ENCODE results near the gene MRM2.

Gene MRM2

DNA sequence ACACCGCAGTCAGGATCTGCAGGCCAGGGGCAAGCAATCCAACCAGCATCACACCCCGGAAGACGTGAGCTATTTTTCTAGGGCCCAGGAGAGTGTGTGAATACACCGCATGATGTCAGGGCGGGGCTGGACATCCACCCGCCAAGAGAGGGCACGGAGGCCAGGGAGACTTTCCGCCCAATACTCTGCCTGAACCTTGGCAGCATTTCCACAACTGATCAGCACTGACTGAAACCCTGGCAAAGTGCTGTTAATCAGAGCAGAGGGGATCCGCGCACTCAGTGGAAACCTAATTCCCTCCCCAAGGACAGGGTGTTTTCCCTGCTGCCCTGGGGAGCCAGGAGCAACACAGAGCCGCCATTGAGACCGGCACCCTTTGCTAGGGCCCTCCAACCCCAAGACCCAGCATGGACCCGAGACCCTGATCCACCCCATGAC lies 17.5 kb downstream of the MRM2 start:
- ChIA-PET CTCF (interaction anchor here (1.1 to 1.8 kb wide), 4 partner anchors 14 to 646 kb away, joined by 3 to 7 read pairs (median 4); no protein-coding TSS in a partner anchor), POLR2A (no interaction called here)
- TF ChIP-seq, protein P1, sequence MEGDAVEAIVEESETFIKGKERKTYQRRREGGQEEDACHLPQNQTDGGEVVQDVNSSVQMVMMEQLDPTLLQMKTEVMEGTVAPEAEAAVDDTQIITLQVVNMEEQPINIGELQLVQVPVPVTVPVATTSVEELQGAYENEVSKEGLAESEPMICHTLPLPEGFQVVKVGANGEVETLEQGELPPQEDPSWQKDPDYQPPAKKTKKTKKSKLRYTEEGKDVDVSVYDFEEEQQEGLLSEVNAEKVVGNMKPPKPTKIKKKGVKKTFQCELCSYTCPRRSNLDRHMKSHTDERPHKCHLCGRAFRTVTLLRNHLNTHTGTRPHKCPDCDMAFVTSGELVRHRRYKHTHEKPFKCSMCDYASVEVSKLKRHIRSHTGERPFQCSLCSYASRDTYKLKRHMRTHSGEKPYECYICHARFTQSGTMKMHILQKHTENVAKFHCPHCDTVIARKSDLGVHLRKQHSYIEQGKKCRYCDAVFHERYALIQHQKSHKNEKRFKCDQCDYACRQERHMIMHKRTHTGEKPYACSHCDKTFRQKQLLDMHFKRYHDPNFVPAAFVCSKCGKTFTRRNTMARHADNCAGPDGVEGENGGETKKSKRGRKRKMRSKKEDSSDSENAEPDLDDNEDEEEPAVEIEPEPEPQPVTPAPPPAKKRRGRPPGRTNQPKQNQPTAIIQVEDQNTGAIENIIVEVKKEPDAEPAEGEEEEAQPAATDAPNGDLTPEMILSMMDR (IDR thresholded peaks at IDR 0.05; ENCODE audit: control extremely low read depth, extremely low read depth, low read depth, missing control alignments): no peak
- DNase-seq (ENCODE audit: extremely low spot score): no peak

GRCh38 chr7:2223321-2223720 lies 18.7 kb downstream of the MRM2 start:
- TF ChIP-seq, protein P1 (IDR thresholded peaks at IDR 0.05; ENCODE audit: control extremely low read depth, extremely low read depth, low read depth, missing control alignments): no peak
- no peak for DNase-seq (ENCODE audit: extremely low spot score)
- ChIA-PET CTCF (interaction anchor here (1.1 to 1.8 kb wide), 4 partner anchors 13 to 644 kb away, joined by 3 to 7 read pairs (median 4); no protein-coding TSS in a partner anchor), POLR2A (no interaction called here)

DNA sequence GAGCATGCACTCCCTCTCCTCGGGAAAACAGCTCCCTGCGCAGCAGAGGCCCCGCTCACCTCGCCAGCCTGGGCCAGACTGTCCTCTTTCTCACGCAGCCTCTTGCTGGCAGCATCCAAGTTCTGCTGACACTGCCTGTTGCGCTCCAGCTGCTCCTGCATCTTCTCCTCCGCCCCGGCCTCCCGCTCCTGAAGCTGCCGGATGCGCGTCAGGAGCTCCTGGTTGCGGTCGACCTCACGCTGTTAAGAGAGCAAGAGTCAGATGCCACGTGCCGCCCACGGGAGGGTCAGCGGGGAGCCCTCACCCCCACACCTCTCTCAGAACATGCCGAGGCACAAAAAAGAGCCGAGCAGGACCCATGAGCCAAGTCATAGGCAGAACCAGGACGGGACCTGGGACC lies 19.5 kb downstream of the MRM2 start:
- ChIA-PET CTCF (interaction anchor here (1.4 kb wide), 1 partner anchor 125 kb away, joined by 4 read pairs; no protein-coding TSS in a partner anchor), POLR2A (no interaction called here)
- TF ChIP-seq, protein P1 (IDR thresholded peaks at IDR 0.05; ENCODE audit: control extremely low read depth, extremely low read depth, low read depth, missing control alignments): no peak
- no peak for DNase-seq (ENCODE audit: extremely low spot score)

GRCh38 chr7:2220954-2221353 lies 21.1 kb downstream of the MRM2 start:
- DNase-seq (ENCODE audit: extremely low spot score): no peak
- TF ChIP-seq, protein P1 (IDR thresholded peaks at IDR 0.05; ENCODE audit: control extremely low read depth, extremely low read depth, low read depth, missing control alignments): no peak
- POLR2A ChIA-PET: no interaction called here
- CTCF ChIA-PET: interaction anchor here (1.4 kb wide), 1 partner anchor 127 kb away, joined by 4 read pairs; no protein-coding TSS in a partner anchor

DNA sequence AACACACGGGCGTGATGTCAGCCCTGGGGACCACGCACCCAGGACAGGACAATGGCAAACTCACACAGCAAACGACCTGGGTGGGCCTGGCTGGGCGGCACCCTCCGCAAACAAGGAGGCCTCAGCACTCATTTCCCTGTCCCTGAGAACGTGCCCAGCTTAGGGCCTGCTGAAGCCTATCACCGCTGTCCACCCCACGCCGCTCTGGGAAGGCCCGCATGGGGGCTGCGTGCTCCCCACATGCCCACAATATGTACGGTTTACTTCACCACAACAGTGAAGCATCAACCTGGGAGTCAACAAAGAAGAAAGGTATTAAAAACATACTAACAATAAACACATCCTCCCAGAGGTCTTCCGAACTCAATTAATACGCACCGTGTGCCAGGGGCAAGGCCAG lies 21.5 kb downstream of the MRM2 start:
- ChIA-PET POLR2A (interaction anchor here (0.6 kb wide), 1 partner anchor 50 kb away, joined by 7 read pairs; no protein-coding TSS in a partner anchor), CTCF (no interaction called here)
- TF ChIP-seq, protein P1 (IDR thresholded peaks at IDR 0.05; ENCODE audit: control extremely low read depth, extremely low read depth, low read depth, missing control alignments): no peak
- no peak for DNase-seq (ENCODE audit: extremely low spot score)

GRCh38 chr7:2220030-2220429 lies 22.0 kb downstream of the MRM2 start:
- CTCF ChIA-PET: no interaction called here
- TF ChIP-seq, protein P1 (IDR thresholded peaks at IDR 0.05; ENCODE audit: control extremely low read depth, extremely low read depth, low read depth, missing control alignments): no peak
- no peak for DNase-seq (ENCODE audit: extremely low spot score)
- POLR2A ChIA-PET: interaction anchor here (0.6 kb wide), 1 partner anchor 50 kb away, joined by 7 read pairs; no protein-coding TSS in a partner anchor

Measured in GM10248 (cell line).